Esophagus squamous epithelium (tissue), 5 donors: ENCODE data around the gene CCT6B. TPM values are rescaled to one million over a fixed set of nuclear protein-coding genes. Genes with fewer than 3 reads are reported as not detected.

Source experiments
- DNase-seq: peaks from one replicate; lab custom pipeline; 2025; lab: John Stamatoyannopoulos, UW
- H3K27ac ChIP-seq, 4 donors: fragments of 200-600 bp; sonication (generic); one replicate each; pipeline ENCODE4 v1.5.1; 2016 to 2019; ENCODE audit warnings: mild to moderate bottlenecking in 1 of 4
- H3K27me3 ChIP-seq, 4 donors: fragments of 200-600 bp; sonication (generic); 1 replicate in 3 of 4; 2 replicates in 1 of 4; pipeline versions ENCODE4 v1.5.1 to v1.6.0; 2017 to 2021; ENCODE audit warnings: antibody characterized with exemption in 1 of 4
- H3K36me3 ChIP-seq, 3 donors: fragments of 200-600 bp; sonication (generic); one replicate each; pipeline ENCODE4 v1.5.1; 2016 to 2019
- H3K4me1 ChIP-seq, 3 donors: fragments of 200-600 bp; sonication (generic); one replicate each; pipeline ENCODE4 v1.5.1; 2017 to 2019
- H3K4me3 ChIP-seq, 4 donors: fragments of 200-600 bp; sonication (generic); 1 replicate in 3 of 4; 2 replicates in 1 of 4; pipeline ENCODE4 v1.5.1; 2016 to 2019; ENCODE audit warnings: mild to moderate bottlenecking in 2 of 4, moderate library complexity in 1 of 4
- H3K9me3 ChIP-seq, 3 donors: fragments of 200-600 bp; sonication (generic); one replicate each; pipeline ENCODE4 v1.5.1; 2016 to 2019
- CTCF ChIP-seq, 6 experiments: fragments of 450-650 bp in 4 of 6; fragments of 200-600 bp in 2 of 6; sonication (generic) in 2 of 6; IDR thresholded peaks; one replicate each; pipeline ENCODE4 v1.5.1; 2016 to 2019; ENCODE audit warnings: antibody characterized with exemption in 6 of 6, mild to moderate bottlenecking in 4 of 6, moderate library complexity in 4 of 6
- POLR2A ChIP-seq, 4 donors: fragments of 450-650 bp; IDR thresholded peaks; one replicate each; pipeline ENCODE4 v1.6.1; 2017; ENCODE audit warnings: antibody characterized with exemption in 4 of 4, mild to moderate bottlenecking in 4 of 4, moderate library complexity in 3 of 4
- WGBS, 2 donors: methylation state at CpG; one replicate each; pipeline ENCODE4 v1.1.5; 2018; 5-methylcytosine and 5-hydroxymethylcytosine counted together
- intact Hi-C: fragments of 100-400 bp; cut with DNase I; formaldehyde crosslinking; loops from one replicate; pipeline ENCODE4 v1.15.0; 2022
- total RNA-seq, 4 donors: library from RNA; depleted of rRNA; stranded (reverse); fragments of >200 nt; gene quantifications; one replicate each; pipeline ENCODE4 v1.1.0, GENCODE V29; 2016
- donor health status: DM: yes; HTN: yes; CAD: no.

CCT6B gene
- total RNA-seq, 4 donors from 2014 or later: 0.34 to 3.1 (median 1.4) TPM

- no peak for DNase-seq
- H3K4me3 ChIP-seq: no peak overlapping the region
- TF ChIP-seq POLR2A (IDR thresholded peaks at IDR 0.05) (no peak), CTCF (IDR thresholded peaks at IDR 0.05) (no peak)
- H3K27ac ChIP-seq: no peak overlapping the region
- H3K4me1 ChIP-seq: no peaks in the 10 kb centered on the region
- no peaks in the 10 kb centered on the region for H3K36me3 ChIP-seq
- no peaks in the 10 kb centered on the region for H3K27me3 ChIP-seq
- WGBS, 2 donors: 43 to 50% methylated on average over 1 of the region's 1 CpG
- no peaks in the 10 kb centered on the region for H3K9me3 ChIP-seq
- intact Hi-C loops: no loop called here
Measured at GRCh38 chr17:34917381-34917780, 43.9 kb downstream of the CCT6B start.

DNA sequence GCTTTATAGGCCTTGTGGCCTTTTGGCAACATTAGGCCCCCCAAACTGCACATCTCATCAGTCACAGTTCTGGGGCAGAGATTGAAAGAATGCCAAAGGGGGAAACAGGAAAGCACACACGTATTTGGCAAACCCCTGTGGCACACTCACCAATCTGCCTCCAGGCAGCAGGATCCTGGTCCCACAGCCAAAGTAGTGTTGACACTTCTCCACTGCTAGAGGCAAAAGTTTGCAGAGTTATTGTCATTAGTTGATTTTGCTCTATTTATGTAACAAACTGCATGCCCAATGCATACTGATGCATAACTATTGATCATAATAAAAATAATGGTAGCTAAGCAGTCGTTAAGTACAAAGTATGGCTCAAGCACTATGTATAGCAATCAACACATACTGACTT is 45.1 kb downstream of the CCT6B start:
- Histone ChIP-seq H3K4me1 (no peaks in the 10 kb centered on the region), H3K27me3 (no peaks in the 10 kb centered on the region), H3K4me3 (no peak overlapping the region), H3K27ac (no peak overlapping the region), H3K9me3 (no peaks in the 10 kb centered on the region), H3K36me3 (no peaks in the 10 kb centered on the region)
- no peak for DNase-seq
- TF ChIP-seq POLR2A (IDR thresholded peaks at IDR 0.05): no peak
- no peak for TF ChIP-seq CTCF (IDR thresholded peaks at IDR 0.05)
- intact Hi-C loops: no loop called here
- WGBS, 2 donors: 34 to 62% methylated on average over 2 of the region's 2 CpGs

DNA sequence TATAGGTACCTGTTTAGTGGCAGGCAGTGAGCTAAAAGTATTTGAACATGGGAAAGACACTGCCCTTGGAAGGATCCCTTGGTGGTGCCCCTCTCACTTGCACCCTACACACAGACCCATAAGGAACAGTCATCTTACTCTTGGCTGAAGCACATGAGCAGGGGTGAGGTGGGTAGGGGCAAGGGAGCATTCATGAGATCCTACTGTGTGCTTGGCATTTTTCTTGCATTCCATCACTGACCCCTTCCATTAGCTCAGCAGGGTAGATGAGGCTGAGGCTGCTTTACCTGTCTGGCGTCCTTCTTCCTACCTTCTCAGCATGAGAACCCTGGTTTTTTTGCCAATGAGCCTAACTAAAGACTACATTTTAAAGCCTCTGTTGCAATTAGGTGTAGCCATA is 48.3 kb downstream of the CCT6B start:
- no peaks in the 10 kb centered on the region for H3K9me3 ChIP-seq
- no peak overlapping the region for H3K4me3 ChIP-seq
- H3K27ac ChIP-seq: no peak overlapping the region
- DNase-seq: no peak
- no peaks in the 10 kb centered on the region for H3K4me1 ChIP-seq
- TF ChIP-seq CTCF (IDR thresholded peaks at IDR 0.05) (no peak), POLR2A (IDR thresholded peaks at IDR 0.05) (no peak)
- no peaks in the 10 kb centered on the region for H3K27me3 ChIP-seq
- 75 to 88% methylated on average over 1 of the region's 1 CpG for WGBS, 2 donors
- no peaks in the 10 kb centered on the region for H3K36me3 ChIP-seq
- intact Hi-C loops: no loop called here

- H3K27me3 ChIP-seq: no peaks in the 10 kb centered on the region
- 58% methylated on average over 4 of the region's 5 CpGs; no CpG with 5 or more reads in 1 of the 2 donors for WGBS, 2 donors
- TF ChIP-seq CTCF (IDR thresholded peaks at IDR 0.05) (no peak), POLR2A (IDR thresholded peaks at IDR 0.05) (no peak)
- DNase-seq: no peak
- no peaks in the 10 kb centered on the region for H3K4me1 ChIP-seq
- intact Hi-C loops: no loop called here
- H3K4me3 ChIP-seq: no peak overlapping the region
- H3K9me3 ChIP-seq: no peaks in the 10 kb centered on the region
- no peaks in the 10 kb centered on the region for H3K36me3 ChIP-seq
- H3K27ac ChIP-seq: no peak overlapping the region
Measured at GRCh38 chr17:34909040-34909439, 52.2 kb downstream of the CCT6B start.

GRCh38 chr17:34902831-34903547 is 58.3 kb downstream of the CCT6B start:
- intact Hi-C loops: no loop called here
- no peaks in the 10 kb centered on the region for H3K36me3 ChIP-seq
- H3K9me3 ChIP-seq: no peaks in the 10 kb centered on the region
- WGBS, 2 donors: 39 to 49% methylated on average over 4 of the region's 4 CpGs
- no peaks in the 10 kb centered on the region for H3K4me1 ChIP-seq
- TF ChIP-seq CTCF (IDR thresholded peaks at IDR 0.05): no peak
- no peak for TF ChIP-seq POLR2A (IDR thresholded peaks at IDR 0.05)
- DNase-seq: no peak
- no peak overlapping the region for H3K27ac ChIP-seq
- peaks cover 0 to 11% (median 0%) of the 10 kb centered on the region in 4 donors for H3K27me3 ChIP-seq
- no peak overlapping the region for H3K4me3 ChIP-seq
